Fibroblast of mammary gland (primary cell): Measurements from ENCODE around the gene FOCAD.

Experiments used
- DNase-seq: peaks from one replicate; pipeline ENCODE4 v3.0.0-alpha.2; 2010; ENCODE audit warnings: low read depth
- H3K4me3 ChIP-seq: 2 replicates; pipeline ENCODE4 v1.5.1; 2011; ENCODE audit warnings: low read depth, mild to moderate bottlenecking, low read length, moderate library complexity; ENCODE audit not compliant: control insufficient read depth
- TF ChIP-seq, protein P1 (sequence below): conservative IDR thresholded peaks from 2 replicates; pipeline ENCODE4 v1.5.1; 2011; ENCODE audit warnings: low read depth, low read length, inconsistent platforms; ENCODE audit not compliant: control insufficient read depth, insufficient read depth

The FOCAD gene

DNA sequence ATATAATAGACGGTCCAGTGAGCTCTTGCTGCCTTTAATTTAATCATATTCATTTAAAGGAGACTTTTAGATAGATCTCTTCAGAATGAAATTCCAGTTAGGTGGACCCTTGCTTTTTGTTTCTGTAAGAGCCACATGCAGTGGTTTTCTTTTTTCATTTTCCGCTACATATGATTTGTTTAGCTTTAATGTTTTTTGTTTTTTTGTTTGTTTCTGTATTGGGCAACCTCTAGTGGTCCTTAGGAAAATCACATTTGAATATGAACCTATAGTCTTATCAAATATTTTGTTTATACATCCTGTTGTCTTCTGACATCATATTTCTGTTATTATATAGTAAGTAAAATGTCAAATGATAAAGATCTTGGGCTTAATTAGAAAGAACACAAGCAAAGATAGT is 196.6 kb downstream of the FOCAD start:
- DNase-seq, result no peak
- TF ChIP-seq, protein P1, sequence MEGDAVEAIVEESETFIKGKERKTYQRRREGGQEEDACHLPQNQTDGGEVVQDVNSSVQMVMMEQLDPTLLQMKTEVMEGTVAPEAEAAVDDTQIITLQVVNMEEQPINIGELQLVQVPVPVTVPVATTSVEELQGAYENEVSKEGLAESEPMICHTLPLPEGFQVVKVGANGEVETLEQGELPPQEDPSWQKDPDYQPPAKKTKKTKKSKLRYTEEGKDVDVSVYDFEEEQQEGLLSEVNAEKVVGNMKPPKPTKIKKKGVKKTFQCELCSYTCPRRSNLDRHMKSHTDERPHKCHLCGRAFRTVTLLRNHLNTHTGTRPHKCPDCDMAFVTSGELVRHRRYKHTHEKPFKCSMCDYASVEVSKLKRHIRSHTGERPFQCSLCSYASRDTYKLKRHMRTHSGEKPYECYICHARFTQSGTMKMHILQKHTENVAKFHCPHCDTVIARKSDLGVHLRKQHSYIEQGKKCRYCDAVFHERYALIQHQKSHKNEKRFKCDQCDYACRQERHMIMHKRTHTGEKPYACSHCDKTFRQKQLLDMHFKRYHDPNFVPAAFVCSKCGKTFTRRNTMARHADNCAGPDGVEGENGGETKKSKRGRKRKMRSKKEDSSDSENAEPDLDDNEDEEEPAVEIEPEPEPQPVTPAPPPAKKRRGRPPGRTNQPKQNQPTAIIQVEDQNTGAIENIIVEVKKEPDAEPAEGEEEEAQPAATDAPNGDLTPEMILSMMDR, result no peak
- no peak overlapping the region for H3K4me3 ChIP-seq

DNA sequence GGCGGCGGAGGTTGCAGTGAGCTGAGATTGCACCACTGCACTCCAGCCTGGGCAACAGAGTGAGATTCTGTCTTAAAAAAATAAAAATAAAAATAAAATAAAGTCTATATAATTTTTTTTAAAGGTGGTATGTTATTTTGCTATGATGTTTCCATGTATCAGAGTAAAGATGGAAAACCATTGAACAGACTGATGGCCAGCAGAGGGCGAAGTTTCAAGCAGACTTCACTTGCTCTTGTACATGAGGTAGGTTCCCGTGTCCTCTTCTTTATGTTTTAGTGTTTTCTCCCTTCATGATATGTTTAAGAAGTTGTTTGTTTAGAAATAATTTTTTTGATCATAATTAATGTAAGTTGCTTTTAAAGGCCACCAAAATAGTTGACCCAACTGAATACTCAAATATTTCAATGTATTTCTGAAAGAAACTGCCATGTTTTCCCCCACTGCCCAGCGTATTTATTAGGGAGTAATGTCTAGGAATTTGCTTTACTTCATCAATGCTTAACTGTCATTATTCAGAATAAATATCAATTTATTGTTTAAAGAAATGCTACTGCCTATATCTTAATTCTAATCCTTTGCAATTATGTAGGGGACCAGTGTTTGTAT is 201.0 kb downstream of the FOCAD start:
- TF ChIP-seq, protein P1, result peak; percentile 74
- no peak overlapping the region for H3K4me3 ChIP-seq
- peak; percentile 64 for DNase-seq

DNA sequence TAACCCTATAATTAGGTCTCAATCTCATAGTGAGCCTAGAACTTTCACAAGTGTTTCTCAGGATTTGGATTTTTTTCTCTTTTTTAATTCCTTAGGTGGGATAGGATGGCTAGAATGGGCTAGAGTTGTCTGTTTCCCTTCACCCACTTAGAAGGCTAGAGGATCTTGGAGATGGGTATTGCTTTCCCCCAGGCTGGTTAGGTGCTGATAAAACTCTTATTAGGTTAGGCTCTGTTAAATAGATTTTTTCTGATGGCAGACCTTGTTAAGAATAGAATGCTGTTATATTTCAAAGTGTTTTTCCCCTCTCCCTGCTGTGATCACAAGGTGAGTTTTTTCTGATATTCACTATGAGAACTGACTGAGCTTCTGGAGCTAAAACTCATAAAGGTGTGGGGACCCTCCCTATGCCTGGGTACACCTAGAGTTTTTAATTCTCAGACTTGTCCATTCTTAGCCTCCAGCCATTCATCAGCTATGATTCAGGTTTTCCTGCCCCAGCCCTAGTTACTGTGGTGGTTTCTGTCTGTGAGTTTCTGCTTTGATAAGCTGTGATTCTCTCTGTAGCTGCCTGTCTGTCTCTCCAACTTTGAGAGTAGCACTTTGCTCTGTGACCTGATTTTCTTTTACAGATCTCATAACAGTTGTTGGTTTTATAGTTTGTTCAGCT is 215.0 kb downstream of the FOCAD start:
- DNase-seq, result peak; percentile 6
- TF ChIP-seq, protein P1, result no peak
- H3K4me3 ChIP-seq, result no peak overlapping the region

DNA sequence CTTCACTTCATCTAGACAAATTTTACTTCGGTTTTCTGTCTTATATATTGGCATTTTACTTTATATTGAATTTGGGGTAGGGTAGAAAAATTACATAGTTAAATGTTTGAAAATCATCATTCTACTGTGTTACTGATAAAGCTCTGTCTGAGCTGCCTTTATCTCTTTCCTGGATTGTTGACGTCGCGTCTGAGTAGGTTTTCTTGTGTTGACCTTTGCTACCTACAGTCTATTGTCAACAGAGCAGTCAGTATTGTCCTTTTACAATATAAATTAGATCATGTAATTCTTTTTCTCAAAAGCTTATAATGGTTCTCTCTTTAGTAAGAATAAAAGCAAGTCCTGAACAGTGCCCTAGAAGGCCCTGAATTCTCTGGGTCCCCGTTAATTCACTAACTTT is 219.2 kb downstream of the FOCAD start:
- TF ChIP-seq, protein P1, result no peak

DNA sequence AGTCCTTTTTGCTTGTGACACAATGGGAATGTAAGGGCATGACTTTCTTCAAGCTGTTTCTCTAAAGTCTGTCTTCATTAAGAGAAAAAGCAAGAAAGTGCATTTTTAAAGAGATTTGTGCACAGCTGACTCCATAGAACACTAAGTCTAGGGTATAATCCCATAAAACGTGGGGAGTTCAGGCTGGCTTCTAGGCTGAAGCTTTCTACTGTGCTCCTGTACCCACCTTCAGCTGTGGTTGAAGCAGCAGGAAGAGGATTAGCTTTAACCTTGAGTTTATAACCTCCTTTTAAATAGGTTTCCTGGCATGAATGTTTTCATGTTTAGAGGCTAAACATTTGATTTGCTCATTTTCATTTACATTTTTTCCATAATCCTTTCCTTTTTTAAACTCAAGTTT is 220.9 kb downstream of the FOCAD start:
- TF ChIP-seq, protein P1, result no peak
- no peak overlapping the region for H3K4me3 ChIP-seq
- DNase-seq, result no peak

More for the DNA sequence above, 219.2 kb downstream of the FOCAD start:
- DNase-seq, result no peak
- no peak overlapping the region for H3K4me3 ChIP-seq

DNA sequence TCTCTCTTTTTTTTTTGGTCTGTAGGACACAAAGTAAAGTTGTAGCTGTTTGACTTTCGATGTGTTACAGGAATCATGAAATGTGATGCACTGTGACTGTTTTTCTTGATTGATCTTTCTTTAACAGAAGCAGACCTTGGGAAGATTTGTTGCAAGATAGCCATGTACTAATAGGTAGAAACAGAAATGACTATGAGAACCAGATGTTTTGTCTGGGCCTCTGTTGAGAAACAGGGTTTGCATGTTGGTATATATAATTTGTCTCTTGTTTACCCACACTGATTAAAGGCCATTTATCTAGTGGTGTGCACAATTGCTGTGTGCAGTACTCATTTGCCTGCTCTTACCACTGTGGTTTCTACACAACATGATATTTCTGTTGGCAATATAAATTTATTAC is 222.3 kb downstream of the FOCAD start:
- H3K4me3 ChIP-seq, result no peak overlapping the region
- DNase-seq, result peak; percentile 37
- TF ChIP-seq, protein P1, result no peak
